ENCODE data around the gene C2orf68.
"Not testable (repeated sequence)": the region's sequence is repeated elsewhere in the genome, so short reads cannot be mapped to it uniquely, and the experiment has no call there.

C2orf68 gene

DNA sequence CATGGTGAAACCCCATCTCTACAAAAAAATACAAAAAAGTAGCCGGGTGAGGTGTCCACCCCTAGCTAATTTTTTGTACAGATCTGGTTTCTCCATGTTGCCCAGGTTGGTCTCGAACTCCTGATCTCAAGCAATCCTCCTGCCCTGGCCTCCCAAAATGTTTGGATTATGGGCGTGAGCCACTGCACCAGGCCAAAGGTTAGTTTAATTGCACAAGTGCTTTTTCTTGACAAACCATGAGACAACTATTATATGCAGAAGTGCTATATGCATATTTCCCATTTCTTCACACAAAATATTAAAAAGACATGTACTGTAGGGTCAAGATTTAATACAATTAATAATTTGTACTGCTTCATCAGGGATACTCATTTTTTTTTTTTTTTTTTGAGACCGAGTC lies 45.6 kb downstream of the C2orf68 start:
- no peak for DNase-seq (ENCODE audit: extremely low read depth, low read depth)
- no peak for TF ChIP-seq CTCF (IDR thresholded peaks at IDR 0.05; ENCODE audit: low read depth, low read length, missing control alignments)
- H3K4me3 ChIP-seq (replicated peaks; ENCODE audit: low read depth, low read length) = no peak overlapping the region

GRCh38 chr2:85564144-85564563 lies 47.7 kb downstream of the C2orf68 start:
- no peak overlapping the region for H3K4me3 ChIP-seq (replicated peaks; ENCODE audit: low read depth, low read length)
- no peak for TF ChIP-seq CTCF (IDR thresholded peaks at IDR 0.05; ENCODE audit: low read depth, low read length, missing control alignments)
- no peak for DNase-seq (ENCODE audit: extremely low read depth, low read depth)

DNA sequence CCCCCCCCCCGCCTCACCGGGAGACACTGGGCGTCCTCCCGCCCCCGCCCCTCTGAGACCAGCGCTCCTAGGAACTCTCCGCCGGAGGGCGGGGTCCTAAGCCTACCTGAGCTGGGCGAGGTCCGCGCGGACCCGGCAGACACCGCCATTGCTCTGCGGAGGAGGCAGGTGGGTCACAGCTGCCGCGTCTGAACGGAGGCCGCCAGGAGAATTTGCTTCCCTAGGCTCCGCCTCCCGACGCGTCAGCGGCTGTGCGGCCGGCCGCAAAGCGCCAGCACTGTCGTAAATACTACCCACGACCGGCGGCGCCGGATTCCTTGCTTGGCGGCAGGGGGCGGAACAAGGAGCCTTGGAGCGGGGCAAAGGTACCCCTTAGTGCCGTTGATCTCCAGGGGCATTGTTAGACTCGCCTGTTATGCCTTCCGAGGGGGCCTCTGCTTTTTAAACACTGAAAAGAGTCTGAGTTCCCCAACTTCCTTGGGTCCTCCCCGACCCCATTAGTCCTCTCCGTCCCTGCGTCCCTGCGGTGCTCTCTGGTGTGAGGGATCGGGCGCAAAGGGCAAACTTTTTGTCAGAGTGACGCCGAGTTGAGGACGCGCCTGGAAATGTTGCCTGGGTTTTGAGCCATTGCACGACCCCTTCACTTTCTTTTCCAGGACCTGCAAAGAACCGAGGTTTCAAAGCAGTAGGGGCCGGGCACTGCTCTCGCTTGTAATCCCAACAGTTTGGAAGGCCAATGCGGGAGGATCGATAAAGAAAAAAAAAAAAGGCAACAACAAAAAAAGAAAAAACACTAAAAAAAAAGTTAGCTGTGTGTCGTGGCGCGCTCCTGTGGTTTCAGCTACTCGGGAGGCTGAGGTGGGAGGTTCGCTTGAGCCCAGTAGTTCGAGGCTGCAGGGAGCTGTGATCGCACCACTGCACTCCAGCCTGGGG lies 50.3 kb downstream of the C2orf68 start, which contains the start of gene GGCX:
Gene GGCX (minus strand): TSS at position 214 of the 933 bp plus-strand sequence. CDS start 65 bp downstream, at position 149.
- TF ChIP-seq CTCF (IDR thresholded peaks at IDR 0.05; ENCODE audit: low read depth, low read length, missing control alignments) = no peak
- H3K4me3 ChIP-seq (replicated peaks; ENCODE audit: low read depth, low read length) = peak within 1 kb of the TSS; percentile 87
- no peak for DNase-seq (ENCODE audit: extremely low read depth, low read depth)

GRCh38 chr2:85560812-85561279 lies 51.0 kb downstream of the C2orf68 start:
- DNase-seq (ENCODE audit: extremely low read depth, low read depth) = no peak
- H3K4me3 ChIP-seq (replicated peaks; ENCODE audit: low read depth, low read length) = peak overlapping the region; percentile 87
- no peak for TF ChIP-seq CTCF (IDR thresholded peaks at IDR 0.05; ENCODE audit: low read depth, low read length, missing control alignments)

GRCh38 chr2:85560403-85560726 lies 51.5 kb downstream of the C2orf68 start:
- peak overlapping the region; percentile 87 for H3K4me3 ChIP-seq (replicated peaks; ENCODE audit: low read depth, low read length)
- DNase-seq (ENCODE audit: extremely low read depth, low read depth) = not testable (repeated sequence)

GRCh38 chr2:85558160-85558559 lies 53.7 kb downstream of the C2orf68 start:
- DNase-seq (ENCODE audit: extremely low read depth, low read depth) = no peak
- no peak overlapping the region for H3K4me3 ChIP-seq (replicated peaks; ENCODE audit: low read depth, low read length)
- no peak for TF ChIP-seq CTCF (IDR thresholded peaks at IDR 0.05; ENCODE audit: low read depth, low read length, missing control alignments)

GRCh38 chr2:85557130-85557529 lies 54.7 kb downstream of the C2orf68 start:
- TF ChIP-seq CTCF (IDR thresholded peaks at IDR 0.05; ENCODE audit: low read depth, low read length, missing control alignments) = no peak
- no peak for DNase-seq (ENCODE audit: extremely low read depth, low read depth)
- no peak overlapping the region for H3K4me3 ChIP-seq (replicated peaks; ENCODE audit: low read depth, low read length)
